ENCODE results near the gene ZNF2. TPM values are rescaled to one million over a fixed set of nuclear protein-coding genes. Genes with fewer than 3 reads are reported as not detected.

Gene ZNF2
- total and polyA plus RNA-seq, 2 of the 13 experiments (the other 11 are each of a cell fraction or from before 2014, with no cell fraction given): 4.3 to 6.1 TPM

- FAIRE-seq (no peak), DNase-seq (ENCODE audit: low spot score) (no peak), ATAC-seq (no peak)
- Histone ChIP-seq H3K4me1 (ENCODE audit: insufficient read depth, low read length) (no peaks in the 10 kb centered on the region), H3K36me3 (replicated peaks in 1 of 2; ENCODE audit: control insufficient read depth in 1 of 2, insufficient read depth in 2 of 2, low read length in 2 of 2) (peaks cover 8 to 24% of the 10 kb centered on the region in 2 experiments; a peak in 4 of 5 replicates), H3K27me3 (ENCODE audit: control insufficient read depth in 1 of 2, insufficient read depth in 2 of 2, low read length in 2 of 2) (no peaks in the 10 kb centered on the region), H4K20me1 (ENCODE audit: insufficient read depth, low read length) (no peaks in the 10 kb centered on the region), H3K27ac (ENCODE audit: extremely low read length, insufficient read depth, low read length) (no peak overlapping the region), H3K4me3 (replicated peaks in 1 of 3; ENCODE audit: insufficient read depth in 1 of 3, low read depth in 2 of 3, low read length in 3 of 3) (no peak overlapping the region), H2AFZ (ENCODE audit: low read length) (no peak overlapping the region), H3K9me3 (ENCODE audit: low read length) (no peaks in the 10 kb centered on the region), H3K9ac (ENCODE audit: insufficient read depth, low read depth, low read length) (no peak overlapping the region), H3K79me2 (ENCODE audit: insufficient read depth, low read length) (peaks cover 16% of the 10 kb centered on the region), H3K4me2 (ENCODE audit: low read depth, low read length) (no peak overlapping the region)
- TF ChIP-seq ZNF232 (CRISPR knock-in tag; IDR thresholded peaks at IDR 0.05; ENCODE audit: borderline replicate concordance) (no peak), LCORL (IDR thresholded peaks at IDR 0.05) (no peak), LCORL (CRISPR knock-in tag; IDR thresholded peaks at IDR 0.05) (no peak), MYC (CRISPR knock-in tag; IDR thresholded peaks at IDR 0.05; ENCODE audit: borderline replicate concordance) (no peak), GPBP1L1 (CRISPR knock-in tag; IDR thresholded peaks at IDR 0.05) (no peak)
- POLR2A ChIA-PET: interaction anchor here (1.2 to 1.6 kb wide), 2 partner anchors 8 to 52 kb away, joined by 3 to 7 read pairs; partner anchors contain the start of gene ZNF2
- in situ Hi-C loops (cut with HindIII; ENCODE audit: extremely low pct_ligation_motif_present, low pct_unique_long_range_greater_than_20kb): no loop called here
- intact Hi-C loops (cut with micrococcal nuclease; ENCODE audit: unreplicated experiment): no loop called here
- no TSS peak for BruUV-seq (replicated peaks)
- CTCF ChIA-PET (ENCODE audit: low intra/inter-chr PET ratio, low total read pairs): no interaction called here
- WGBS (ENCODE audit: low lambda C conversion rate): 77% methylated on average over 2 of the region's 2 CpGs
Measured at GRCh38 chr2:95174031-95174542, 8.5 kb downstream of the ZNF2 start.

- no peak overlapping the region for H3K9ac ChIP-seq (ENCODE audit: insufficient read depth, low read depth, low read length)
- TF ChIP-seq BORCS8-MEF2B (CRISPR knock-in tag; IDR thresholded peaks at IDR 0.05): no peak
- no peak for TF ChIP-seq ZNF362 (CRISPR knock-in tag; IDR thresholded peaks at IDR 0.05; ENCODE audit: borderline replicate concordance)
- no peak for TF ChIP-seq SOX6 (IDR thresholded peaks at IDR 0.05)
- no peak for TF ChIP-seq SOX6 (CRISPR knock-in tag; IDR thresholded peaks at IDR 0.05)
- no peak for TF ChIP-seq ZNF839 (CRISPR knock-in tag; IDR thresholded peaks at IDR 0.05; ENCODE audit: borderline replicate concordance)
- no peak for TF ChIP-seq ZNF644 (CRISPR knock-in tag; IDR thresholded peaks at IDR 0.05; ENCODE audit: low read depth)
- no peak for TF ChIP-seq ATF1 (CRISPR knock-in tag; IDR thresholded peaks at IDR 0.05)
- TF ChIP-seq TBL1XR1 (IDR thresholded peaks at IDR 0.05; ENCODE audit: borderline replicate concordance, low read length, partially characterized antibody): no peak
- no peak for TF ChIP-seq CREB3 (CRISPR knock-in tag; IDR thresholded peaks at IDR 0.05)
- no peak for TF ChIP-seq ZNF460 (CRISPR knock-in tag; IDR thresholded peaks at IDR 0.05; ENCODE audit: borderline replicate concordance)
- no peak for TF ChIP-seq HOXA9 (CRISPR knock-in tag; IDR thresholded peaks at IDR 0.05; ENCODE audit: borderline replicate concordance)
- no peak for TF ChIP-seq HDAC6 (IDR thresholded peaks at IDR 0.05; ENCODE audit: low read depth, low read length)
- TF ChIP-seq HMGA1 (CRISPR knock-in tag; conservative IDR thresholded peaks at IDR 0.05): no peak
Measured at GRCh38 chr2:95179451-95179850, 13.8 kb downstream of the ZNF2 start.

More at GRCh38 chr2:95179451-95179850, 13.8 kb downstream of the ZNF2 start:
- DNase-seq (ENCODE audit: low spot score): no peak
- no peaks in the 10 kb centered on the region for H3K27me3 ChIP-seq (ENCODE audit: control insufficient read depth in 1 of 2, insufficient read depth in 2 of 2, low read length in 2 of 2)
- intact Hi-C loops (cut with micrococcal nuclease; ENCODE audit: unreplicated experiment): no loop called here
- FAIRE-seq: no peak
- H2AFZ ChIP-seq (ENCODE audit: low read length): no peak overlapping the region
- H3K27ac ChIP-seq (ENCODE audit: extremely low read length, insufficient read depth, low read length): no peak overlapping the region
- peaks cover 10% of the 10 kb centered on the region for H3K79me2 ChIP-seq (ENCODE audit: insufficient read depth, low read length)
- no peaks in the 10 kb centered on the region for H3K4me1 ChIP-seq (ENCODE audit: insufficient read depth, low read length)
- POLR2A ChIA-PET: no interaction called here
- no TSS peak for BruUV-seq (replicated peaks)
- CTCF ChIA-PET (ENCODE audit: low intra/inter-chr PET ratio, low total read pairs): no interaction called here
- no peak overlapping the region for H3K4me3 ChIP-seq (replicated peaks in 1 of 3; ENCODE audit: insufficient read depth in 1 of 3, low read depth in 2 of 3, low read length in 3 of 3)
- H4K20me1 ChIP-seq (ENCODE audit: insufficient read depth, low read length): no peaks in the 10 kb centered on the region
- no peaks in the 10 kb centered on the region for H3K9me3 ChIP-seq (ENCODE audit: low read length)
- WGBS (ENCODE audit: low lambda C conversion rate): 87% methylated on average over 7 of the region's 7 CpGs
- H3K4me2 ChIP-seq (ENCODE audit: low read depth, low read length): no peak overlapping the region
- peaks cover 21 to 58% of the 10 kb centered on the region in 2 experiments; a peak in 4 of 5 replicates for H3K36me3 ChIP-seq (replicated peaks in 1 of 2; ENCODE audit: control insufficient read depth in 1 of 2, insufficient read depth in 2 of 2, low read length in 2 of 2)
- no peak for ATAC-seq
- in situ Hi-C loops (cut with HindIII; ENCODE audit: extremely low pct_ligation_motif_present, low pct_unique_long_range_greater_than_20kb): no loop called here

All from HepG2 (cell line).